ENCODE data around the gene PSEN1. TPM values are rescaled to one million over a fixed set of nuclear protein-coding genes. Genes with fewer than 3 reads are reported as not detected.

The PSEN1 gene
- 34.1 and 57.3 TPM in 2 replicates for total RNA-seq

DNA sequence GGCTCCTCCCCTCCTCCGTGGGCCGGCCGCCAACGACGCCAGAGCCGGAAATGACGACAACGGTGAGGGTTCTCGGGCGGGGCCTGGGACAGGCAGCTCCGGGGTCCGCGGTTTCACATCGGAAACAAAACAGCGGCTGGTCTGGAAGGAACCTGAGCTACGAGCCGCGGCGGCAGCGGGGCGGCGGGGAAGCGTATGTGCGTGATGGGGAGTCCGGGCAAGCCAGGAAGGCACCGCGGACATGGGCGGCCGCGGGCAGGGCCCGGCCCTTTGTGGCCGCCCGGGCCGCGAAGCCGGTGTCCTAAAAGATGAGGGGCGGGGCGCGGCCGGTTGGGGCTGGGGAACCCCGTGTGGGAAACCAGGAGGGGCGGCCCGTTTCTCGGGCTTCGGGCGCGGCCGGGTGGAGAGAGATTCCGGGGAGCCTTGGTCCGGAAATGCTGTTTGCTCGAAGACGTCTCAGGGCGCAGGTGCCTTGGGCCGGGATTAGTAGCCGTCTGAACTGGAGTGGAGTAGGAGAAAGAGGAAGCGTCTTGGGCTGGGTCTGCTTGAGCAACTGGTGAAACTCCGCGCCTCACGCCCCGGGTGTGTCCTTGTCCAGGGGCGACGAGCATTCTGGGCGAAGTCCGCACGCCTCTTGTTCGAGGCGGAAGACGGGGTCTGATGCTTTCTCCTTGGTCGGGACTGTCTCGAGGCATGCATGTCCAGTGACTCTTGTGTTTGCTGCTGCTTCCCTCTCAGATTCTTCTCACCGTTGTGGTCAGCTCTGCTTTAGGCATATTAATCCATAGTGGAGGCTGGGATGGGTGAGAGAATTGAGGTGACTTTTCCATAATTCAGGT, at the start of gene PSEN1:
Gene PSEN1, plus strand, starts transcription at position 121 of the 839 bp plus-strand sequence. CDS start 11,513 bp downstream, outside the sequence.

DNA sequence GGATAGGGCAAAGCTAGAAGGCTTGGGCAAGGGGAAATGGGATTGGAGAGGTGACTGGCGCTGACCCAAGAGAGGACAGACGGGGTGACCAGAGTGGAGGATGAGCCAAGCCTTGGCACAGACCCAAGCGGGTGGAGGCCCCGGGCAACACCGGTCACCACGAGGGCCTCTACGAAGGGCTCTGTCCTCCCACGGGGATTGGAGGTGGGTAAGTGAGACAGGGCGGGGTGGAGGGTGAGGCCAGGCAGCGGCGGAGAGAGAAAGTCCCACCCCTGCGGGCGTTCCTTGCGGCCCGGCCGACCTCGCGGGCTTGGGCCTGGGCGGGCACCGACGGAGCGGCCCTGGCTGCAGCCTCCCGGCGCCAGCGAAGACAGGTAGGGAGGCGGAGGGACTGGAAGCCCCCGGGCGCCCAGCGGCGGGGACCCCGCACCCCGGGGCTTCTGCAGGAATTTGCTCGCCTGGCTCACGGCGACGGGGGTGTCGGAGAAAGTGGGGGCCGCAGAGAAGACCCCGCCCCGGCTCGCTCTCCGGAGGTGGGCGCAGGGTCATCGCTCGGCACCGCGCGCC, 101.0 kb downstream of the PSEN1 start, which contains the start of gene PAPLN:
Gene PAPLN, plus strand, starts transcription at position 288 of the 567 bp plus-strand sequence. CDS start 2,273 bp downstream, outside the sequence.

Other genes starting within 250 kb of the PSEN1 start
- 2.3 and 3.3 TPM in 2 replicates for gene DPF3, start 242.4 kb upstream of the PSEN1 start, total RNA-seq
- gene DCAF4, start 210.0 kb upstream of the PSEN1 start, total RNA-seq: 8.8 and 15.0 TPM in 2 replicates
- gene ZFYVE1, start 109.4 kb upstream of the PSEN1 start, total RNA-seq: 8.8 and 11.6 TPM in 2 replicates
- 24.7 and 31.5 TPM in 2 replicates for gene RBM25, start 78.0 kb upstream of the PSEN1 start, total RNA-seq
- gene PAPLN, start 101.0 kb downstream of the PSEN1 start, total RNA-seq: 0.65 and 1.2 TPM in 2 replicates